GM12892 (cell line): Measurements from ENCODE around the gene SPINK1.

Experiments used
- POLR2A ChIP-seq: IDR thresholded peaks from 2 replicates; pipeline ENCODE4 v1.6.1; 2011; ENCODE audit warnings: low read depth, low read length, control low read depth
- POLR2AphosphoS5 ChIP-seq: IDR thresholded peaks from 2 replicates; pipeline ENCODE4 v1.6.1; 2011; ENCODE audit warnings: low read depth, low read length, control low read depth

- TF ChIP-seq POLR2AphosphoS5 (no peak), POLR2A (no peak)
Observed at GRCh38 chr5:147782110-147783028, 49.1 kb downstream of the SPINK1 start, which contains the start of gene JAKMIP2.
